ENCODE data around the gene USP3. TPM values are rescaled to one million over a fixed set of nuclear protein-coding genes. Genes with fewer than 3 reads are reported as not detected.

USP3 gene
- total RNA-seq, 4 donors from 2014 or later: 74.0 to 90.9 (median 75.5) TPM

- TF ChIP-seq, protein P1, sequence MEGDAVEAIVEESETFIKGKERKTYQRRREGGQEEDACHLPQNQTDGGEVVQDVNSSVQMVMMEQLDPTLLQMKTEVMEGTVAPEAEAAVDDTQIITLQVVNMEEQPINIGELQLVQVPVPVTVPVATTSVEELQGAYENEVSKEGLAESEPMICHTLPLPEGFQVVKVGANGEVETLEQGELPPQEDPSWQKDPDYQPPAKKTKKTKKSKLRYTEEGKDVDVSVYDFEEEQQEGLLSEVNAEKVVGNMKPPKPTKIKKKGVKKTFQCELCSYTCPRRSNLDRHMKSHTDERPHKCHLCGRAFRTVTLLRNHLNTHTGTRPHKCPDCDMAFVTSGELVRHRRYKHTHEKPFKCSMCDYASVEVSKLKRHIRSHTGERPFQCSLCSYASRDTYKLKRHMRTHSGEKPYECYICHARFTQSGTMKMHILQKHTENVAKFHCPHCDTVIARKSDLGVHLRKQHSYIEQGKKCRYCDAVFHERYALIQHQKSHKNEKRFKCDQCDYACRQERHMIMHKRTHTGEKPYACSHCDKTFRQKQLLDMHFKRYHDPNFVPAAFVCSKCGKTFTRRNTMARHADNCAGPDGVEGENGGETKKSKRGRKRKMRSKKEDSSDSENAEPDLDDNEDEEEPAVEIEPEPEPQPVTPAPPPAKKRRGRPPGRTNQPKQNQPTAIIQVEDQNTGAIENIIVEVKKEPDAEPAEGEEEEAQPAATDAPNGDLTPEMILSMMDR (IDR thresholded peaks at IDR 0.05; ENCODE audit: low read depth): no peak
Measured at GRCh38 chr15:63588826-63589225, 84.4 kb downstream of the USP3 start.

- TF ChIP-seq, protein P1 (IDR thresholded peaks at IDR 0.05; ENCODE audit: low read depth): no peak
Measured at GRCh38 chr15:63593705-63594671, 89.6 kb downstream of the USP3 start.

- TF ChIP-seq, protein P1 (IDR thresholded peaks at IDR 0.05; ENCODE audit: low read depth): no peak
Measured at GRCh38 chr15:63595065-63595464, 90.7 kb downstream of the USP3 start.

GRCh38 chr15:63595688-63596087, 91.3 kb downstream of the USP3 start:
- TF ChIP-seq, protein P1 (IDR thresholded peaks at IDR 0.05; ENCODE audit: low read depth): no peak

DNA sequence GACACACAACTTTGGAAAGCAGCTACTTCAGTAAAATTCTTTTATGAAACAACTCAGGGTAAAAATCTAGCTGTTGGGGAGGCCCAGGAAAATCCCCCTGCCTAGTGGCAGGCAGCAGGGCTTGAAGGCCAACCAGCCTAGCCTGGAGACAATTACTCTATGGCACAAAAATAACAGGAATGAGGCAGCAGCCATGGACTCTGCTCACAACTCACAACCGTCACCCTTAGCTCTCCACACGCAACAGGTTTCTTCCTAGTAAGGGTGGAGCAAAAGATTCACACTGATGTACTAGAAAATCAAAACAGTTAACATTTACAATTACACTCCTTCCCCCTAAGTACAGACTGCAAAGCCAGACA, 92.3 kb downstream of the USP3 start:
- TF ChIP-seq, protein P1 (IDR thresholded peaks at IDR 0.05; ENCODE audit: low read depth): no peak

GRCh38 chr15:63597038-63597790, 92.8 kb downstream of the USP3 start, which contains the start of gene FBXL22:
FBXL22 (plus strand) TSS chr15:63597387; CDS start chr15:63597393, 6 bp downstream.
- TF ChIP-seq, protein P1 (IDR thresholded peaks at IDR 0.05; ENCODE audit: low read depth): no peak

- TF ChIP-seq, protein P1 (IDR thresholded peaks at IDR 0.05; ENCODE audit: low read depth): no peak
Measured at GRCh38 chr15:63597821-63598220, 93.4 kb downstream of the USP3 start.
